Trophoblast cell (in vitro differentiated cells and primary cell): ENCODE measurements around the gene RAD54L2. TPM values are rescaled to one million over a fixed set of nuclear protein-coding genes. Genes with fewer than 3 reads are reported as not detected.

Source experiments
- DNase-seq, 2 donors: peaks; one replicate each; pipeline ENCODE4 v3.0.0-alpha.2; 2016
- H2AFZ ChIP-seq: 2 replicates; pipeline ENCODE4 v1.6.1; 2013; ENCODE audit warnings: low read length, moderate library complexity, mild to moderate bottlenecking; ENCODE audit not compliant: insufficient read depth, poor library complexity
- H2AK5ac ChIP-seq: 2 replicates; pipeline ENCODE4 v1.6.1; 2013; ENCODE audit warnings: mild to moderate bottlenecking, low read length
- H2BK120ac ChIP-seq: 2 replicates; pipeline ENCODE4 v1.6.1; 2013; ENCODE audit warnings: low read length, mild to moderate bottlenecking, moderate library complexity; ENCODE audit not compliant: insufficient read depth, poor library complexity
- H2BK12ac ChIP-seq: 2 replicates; pipeline ENCODE4 v1.6.1; 2013; ENCODE audit warnings: mild to moderate bottlenecking, low read length, moderate library complexity
- H2BK5ac ChIP-seq: 2 replicates; pipeline ENCODE4 v1.6.1; 2013; ENCODE audit warnings: low read length, low read depth, moderate library complexity, mild to moderate bottlenecking; ENCODE audit not compliant: poor library complexity
- H3K14ac ChIP-seq: 2 replicates; pipeline ENCODE4 v1.6.1; 2013; ENCODE audit warnings: mild to moderate bottlenecking, low read length
- H3K18ac ChIP-seq: 2 replicates; pipeline ENCODE4 v1.6.1; 2013; ENCODE audit warnings: mild to moderate bottlenecking, low read length
- H3K23ac ChIP-seq: 2 replicates; pipeline ENCODE4 v1.6.1; 2013; ENCODE audit warnings: low read length
- H3K27ac ChIP-seq: 2 replicates; pipeline ENCODE4 v1.5.1; 2013; ENCODE audit warnings: low read depth, mild to moderate bottlenecking, inconsistent platforms, low read length, moderate library complexity
- H3K27me3 ChIP-seq: 2 replicates; pipeline ENCODE4 v1.6.1; 2013; ENCODE audit warnings: inconsistent platforms, mild to moderate bottlenecking, low read length, moderate library complexity; ENCODE audit not compliant: insufficient read depth
- H3K36me3 ChIP-seq, 2 experiments: 1 replicate in 1 of 2; 2 replicates in 1 of 2; pipeline ENCODE4 v1.6.1; 2013; ENCODE audit warnings: low read length in 2 of 2, mild to moderate bottlenecking in 2 of 2, moderate library complexity in 1 of 2; ENCODE audit not compliant: insufficient read depth in 2 of 2, control insufficient read depth in 1 of 2
- H3K4ac ChIP-seq: 2 replicates; pipeline ENCODE4 v1.6.1; 2013; ENCODE audit warnings: low read depth, mild to moderate bottlenecking, low read length, moderate library complexity
- H3K4me1 ChIP-seq, 2 experiments: 1 replicate in 1 of 2; 2 replicates in 1 of 2; pipeline ENCODE4 v1.6.1; 2013; ENCODE audit warnings: low read length in 2 of 2, mild to moderate bottlenecking in 2 of 2, moderate library complexity in 1 of 2; ENCODE audit not compliant: insufficient read depth in 2 of 2, control insufficient read depth in 1 of 2
- H3K4me2 ChIP-seq: 2 replicates; pipeline ENCODE4 v1.6.1; 2013; ENCODE audit warnings: inconsistent platforms, mild to moderate bottlenecking, low read length, moderate library complexity
- H3K4me3 ChIP-seq: 2 replicates; pipeline ENCODE4 v1.5.1; 2013; ENCODE audit warnings: mild to moderate bottlenecking, low read depth, low read length, inconsistent platforms
- H3K79me1 ChIP-seq: one replicate; pipeline ENCODE4 v1.6.1; 2013; ENCODE audit warnings: low read length
- H3K79me2 ChIP-seq: 2 replicates; pipeline ENCODE4 v1.6.1; 2013; ENCODE audit warnings: low read length, mild to moderate bottlenecking; ENCODE audit not compliant: control insufficient read depth, insufficient read depth, poor library complexity
- H3K9ac ChIP-seq: 2 replicates; pipeline ENCODE4 v1.6.1; 2013; ENCODE audit warnings: mild to moderate bottlenecking, low read length
- H3K9me3 ChIP-seq: 2 replicates; pipeline ENCODE4 v1.6.1; 2013; ENCODE audit warnings: low read depth, mild to moderate bottlenecking, control low read depth, inconsistent platforms, low read length; ENCODE audit not compliant: insufficient read depth
- H4K12ac ChIP-seq: 2 replicates; pipeline ENCODE4 v1.6.1; 2013; ENCODE audit warnings: low read depth, mild to moderate bottlenecking, low read length, moderate library complexity
- H4K8ac ChIP-seq: 2 replicates; pipeline ENCODE4 v1.6.1; 2013; ENCODE audit warnings: low read depth, mild to moderate bottlenecking, low read length, moderate library complexity
- H4K91ac ChIP-seq: one replicate; pipeline ENCODE4 v1.6.1; 2013; ENCODE audit warnings: low read depth, mild to moderate bottlenecking, low read length, moderate library complexity
- WGBS: extraction: QIAGEN DNeasy Blood & Tissue Kit; methylation state at CpG from one replicate; pipeline ENCODE4 v1.1.7; 2013; ENCODE audit warnings: missing lambda C conversion rate; ENCODE audit not compliant: insufficient read length, insufficient coverage; ENCODE audit errors: extremely low coverage; 5-methylcytosine and 5-hydroxymethylcytosine counted together
- polyA plus RNA-seq: library from polyadenylated mRNA; stranded (reverse); fragments of 200-250 nt; gene quantifications from 2 replicates; pipeline ENCODE4 v1.2.3, GENCODE V29; 2013

RAD54L2 gene
- 7.3 and 7.6 TPM in 2 replicates for polyA plus RNA-seq

GRCh38 chr3:51538459-51539290, at the start of gene RAD54L2:
RAD54L2 (plus strand) TSS chr3:51538719; CDS start chr3:51590421, 51,702 bp downstream.
- H4K91ac ChIP-seq: peak within 1 kb of the TSS; percentile 83
- H4K8ac ChIP-seq: peak within 1 kb of the TSS; percentile 93
- no peaks in the 10 kb centered on the region for H3K9me3 ChIP-seq
- H3K27me3 ChIP-seq: no peaks in the 10 kb centered on the region
- peak within 1 kb of the TSS; percentile 86 for H2BK120ac ChIP-seq
- peak within 1 kb of the TSS; percentile 85 for H4K12ac ChIP-seq
- H2AFZ ChIP-seq: peak within 1 kb of the TSS; percentile 89
- H3K23ac ChIP-seq: no peak within 1 kb of the TSS
- peaks cover 5 to 7% of the 10 kb centered on the region in 2 experiments for H3K4me1 ChIP-seq
- peak within 1 kb of the TSS; percentile 49 for H3K4ac ChIP-seq
- peak within 1 kb of the TSS; percentile 48 for H2BK5ac ChIP-seq
- peak within 1 kb of the TSS; percentile 95 for H3K9ac ChIP-seq
- WGBS: no CpG with 5 or more reads among the region's 91 CpGs
- H3K4me2 ChIP-seq: peak within 1 kb of the TSS; percentile 83
- H2BK12ac ChIP-seq: no peak within 1 kb of the TSS
- no peak within 1 kb of the TSS for H2AK5ac ChIP-seq
- H3K14ac ChIP-seq: peak within 1 kb of the TSS; percentile 91
- peaks cover 8% of the 10 kb centered on the region for H3K79me2 ChIP-seq
- H3K36me3 ChIP-seq: peaks cover 3 to 5% of the 10 kb centered on the region in 2 experiments
- H3K18ac ChIP-seq: peak within 1 kb of the TSS; percentile 71
- DNase-seq: peak; percentile 63 to 84
- H3K79me1 ChIP-seq: peaks cover 4% of the 10 kb centered on the region
- H3K4me3 ChIP-seq: peak within 1 kb of the TSS; percentile 93
- peak within 1 kb of the TSS; percentile 77 for H3K27ac ChIP-seq

- H3K27me3 ChIP-seq: no peaks in the 10 kb centered on the region
- H2BK5ac ChIP-seq: peak overlapping the region; percentile 88
- no CpG with 5 or more reads among the region's 43 CpGs for WGBS
- H3K9ac ChIP-seq: peak overlapping the region; percentile 83
- peak; percentile 97 to 98 for DNase-seq
- H3K4me3 ChIP-seq: peak overlapping the region; percentile 93
- H3K4me1 ChIP-seq: no peaks in the 10 kb centered on the region
- peak overlapping the region; percentile 96 for H3K18ac ChIP-seq
- H3K4me2 ChIP-seq: peak overlapping the region; percentile 95
- H4K8ac ChIP-seq: peak overlapping the region; percentile 90
- H3K36me3 ChIP-seq: peaks cover 0 to 5% of the 10 kb centered on the region in 2 experiments
- H3K14ac ChIP-seq: peak overlapping the region; percentile 73
- peak overlapping the region; percentile 37 for H3K4ac ChIP-seq
- no peak overlapping the region for H2BK12ac ChIP-seq
- H3K23ac ChIP-seq: no peak overlapping the region
- peak overlapping the region; percentile 71 for H2AFZ ChIP-seq
- H3K27ac ChIP-seq: peak overlapping the region; percentile 95
- peak overlapping the region; percentile 77 for H4K12ac ChIP-seq
- peaks cover 8% of the 10 kb centered on the region for H3K79me1 ChIP-seq
- H3K9me3 ChIP-seq: no peaks in the 10 kb centered on the region
- peaks cover 2% of the 10 kb centered on the region for H3K79me2 ChIP-seq
- peak overlapping the region; percentile 63 for H2BK120ac ChIP-seq
- no peak overlapping the region for H2AK5ac ChIP-seq
- H4K91ac ChIP-seq: peak overlapping the region; percentile 98
These were observed 39.4 kb upstream of the RAD54L2 start for GRCh38 chr3:51498876-51499738.

GRCh38 chr3:51500632-51501131, 37.8 kb upstream of the RAD54L2 start:
- no CpG with 5 or more reads among the region's 14 CpGs for WGBS
- Histone ChIP-seq H2BK120ac (no peak overlapping the region), H3K4me2 (peak overlapping the region; percentile 66)

More at GRCh38 chr3:51500632-51501131, 37.8 kb upstream of the RAD54L2 start:
- Histone ChIP-seq H3K4me3 (no peak overlapping the region), H3K4me1 (no peaks in the 10 kb centered on the region), H3K4ac (no peak overlapping the region), H3K14ac (peak overlapping the region; percentile 46), H3K27ac (peak overlapping the region; percentile 31), H3K27me3 (no peaks in the 10 kb centered on the region), H2BK5ac (no peak overlapping the region), H3K79me1 (peaks cover 8% of the 10 kb centered on the region), H3K23ac (no peak overlapping the region), H2BK12ac (no peak overlapping the region), H2AFZ (no peak overlapping the region), H4K91ac (peak overlapping the region; percentile 34), H3K18ac (no peak overlapping the region), H3K9me3 (no peaks in the 10 kb centered on the region), H3K79me2 (peaks cover 2% of the 10 kb centered on the region), H2AK5ac (no peak overlapping the region), H3K9ac (no peak overlapping the region), H3K36me3 (peaks cover 0 to 4% of the 10 kb centered on the region in 2 experiments), H4K12ac (peak overlapping the region; percentile 84), H4K8ac (peak overlapping the region; percentile 95)
- DNase-seq: no peak
